Activated CD4-positive, alpha-beta memory T cell treated with anti-CD3 and anti-CD28 coated beads for 36 hours (primary cell): Measurements from ENCODE around the gene CAMKMT. TPM values are rescaled to one million over a fixed set of nuclear protein-coding genes. Genes with fewer than 3 reads are reported as not detected.
A peak's percentile ranks its signal among the peaks of the same experiment; 100 is the strongest.
"Not testable (repeated sequence)": the region's sequence is repeated elsewhere in the genome, so short reads cannot be mapped to it uniquely, and the experiment has no call there.

Experiments used
- CTCF ChIA-PET: fragments of 350-600 bp; sonication (Branson Sonifier 250); formaldehyde crosslinking; loops from one replicate; lab custom pipeline; 2021; ENCODE audit warnings: antibody characterized with exemption, inconsistent platforms; lab: Charles Lee
- POLR2A ChIA-PET: fragments of 350-600 bp; sonication (Branson Sonifier 250); formaldehyde crosslinking; loops from one replicate; lab custom pipeline; 2021; ENCODE audit warnings: antibody characterized with exemption; lab: Charles Lee
- DNase-seq: peaks from one replicate; pipeline ENCODE4 v3.0.0-alpha.2; 2020
- H3K27ac Mint-ChIP-seq: one replicate; pipeline ENCODE4 v1.8.0; 2021; ENCODE audit warnings: mixed read lengths
- H3K27me3 Mint-ChIP-seq: one replicate; pipeline ENCODE4 v1.8.0; 2021; ENCODE audit warnings: mixed read lengths
- H3K36me3 Mint-ChIP-seq: one replicate; pipeline ENCODE4 v1.8.0; 2021; ENCODE audit warnings: mixed read lengths
- H3K4me1 Mint-ChIP-seq: one replicate; pipeline ENCODE4 v1.8.0; 2021; ENCODE audit warnings: low read depth, mixed read lengths
- H3K4me3 Mint-ChIP-seq: one replicate; pipeline ENCODE4 v1.8.0; 2021; ENCODE audit warnings: mild to moderate bottlenecking, mixed read lengths
- H3K9me3 Mint-ChIP-seq: one replicate; pipeline ENCODE4 v1.8.0; 2021; ENCODE audit warnings: mixed read lengths
- intact Hi-C: fragments of 100-400 bp; cut with micrococcal nuclease; formaldehyde crosslinking; loops from one replicate; pipeline ENCODE4 v1.15.1; 2023
- total RNA-seq, 2 experiments: library from RNA; stranded (reverse); gene quantifications; one replicate each; pipeline ENCODE4 v1.2.3, GENCODE V29; 2021

CAMKMT gene
- total RNA-seq, 2 experiments from 2014 or later: 9.3 to 11.3 TPM

DNA sequence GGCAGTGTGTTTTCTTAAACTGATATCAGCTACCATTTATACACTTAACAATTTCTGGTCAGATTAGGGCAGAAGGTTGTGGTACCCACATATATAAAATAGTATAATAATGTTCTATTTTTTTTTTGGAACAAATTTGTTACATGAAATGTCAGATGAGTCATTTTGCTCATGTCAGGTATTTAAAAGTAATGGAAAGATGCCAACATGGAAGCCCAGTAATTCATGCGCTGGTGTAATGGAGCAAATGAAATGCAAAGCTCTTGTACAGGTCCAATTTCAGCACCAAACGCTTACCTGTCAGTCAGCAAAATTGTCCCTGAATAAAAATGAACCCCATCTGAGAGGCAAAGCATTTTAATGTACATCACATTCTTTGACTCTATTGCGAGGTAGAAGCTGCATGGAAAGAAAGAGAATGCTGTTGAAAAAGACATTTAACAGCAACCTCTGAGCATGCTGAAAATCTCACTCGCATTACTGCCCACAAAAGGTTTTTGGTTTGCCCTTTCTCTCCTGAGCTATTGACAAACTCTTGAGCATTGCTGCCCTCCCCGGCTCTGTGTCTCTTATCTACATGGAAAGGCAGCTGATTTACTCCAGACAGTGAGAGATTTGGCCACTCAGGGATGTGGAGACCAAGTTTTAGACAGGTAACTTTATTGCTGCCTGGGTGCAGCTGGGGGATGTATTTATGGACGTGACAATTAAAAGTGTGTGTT lies 217.5 kb downstream of the CAMKMT start:
- Mint-ChIP-seq H3K9me3 (no peaks in the 10 kb centered on the region), H3K4me1 (peaks cover 32% of the 10 kb centered on the region)
- CTCF ChIA-PET: interaction anchor here (0.7 to 1.8 kb wide), 3 partner anchors 37 to 918 kb away, joined by 3 to 11 read pairs (median 4); no protein-coding TSS in a partner anchor

GRCh38 chr2:44579837-44580230 lies 218.1 kb downstream of the CAMKMT start:
- Mint-ChIP-seq H3K36me3 (no peaks in the 10 kb centered on the region), H3K4me1 (peaks cover 32% of the 10 kb centered on the region), H3K27ac (no peak overlapping the region), H3K9me3 (no peaks in the 10 kb centered on the region), H3K4me3 (no peak overlapping the region), H3K27me3 (no peaks in the 10 kb centered on the region)
- DNase-seq: no peak
- ChIA-PET CTCF (interaction anchor here (0.7 to 1.8 kb wide), 3 partner anchors 37 to 917 kb away, joined by 3 to 11 read pairs (median 4); no protein-coding TSS in a partner anchor), POLR2A (interaction anchor here (1.6 kb wide), 1 partner anchor 37 kb away, joined by 11 read pairs; no protein-coding TSS in a partner anchor)
- intact Hi-C loops: loop anchor here (1.0 kb wide), 1 partner anchor 36 kb away; no protein-coding TSS in a partner anchor

More for the DNA sequence above, 217.5 kb downstream of the CAMKMT start:
- no peaks in the 10 kb centered on the region for H3K27me3 Mint-ChIP-seq
- no peak overlapping the region for H3K4me3 Mint-ChIP-seq
- POLR2A ChIA-PET: interaction anchor here (1.6 kb wide), 1 partner anchor 37 kb away, joined by 11 read pairs; no protein-coding TSS in a partner anchor
- no peak overlapping the region for H3K27ac Mint-ChIP-seq
- intact Hi-C loops: loop anchor here (1.0 kb wide), 1 partner anchor 37 kb away; no protein-coding TSS in a partner anchor
- DNase-seq: peak; percentile 11
- no peaks in the 10 kb centered on the region for H3K36me3 Mint-ChIP-seq

DNA sequence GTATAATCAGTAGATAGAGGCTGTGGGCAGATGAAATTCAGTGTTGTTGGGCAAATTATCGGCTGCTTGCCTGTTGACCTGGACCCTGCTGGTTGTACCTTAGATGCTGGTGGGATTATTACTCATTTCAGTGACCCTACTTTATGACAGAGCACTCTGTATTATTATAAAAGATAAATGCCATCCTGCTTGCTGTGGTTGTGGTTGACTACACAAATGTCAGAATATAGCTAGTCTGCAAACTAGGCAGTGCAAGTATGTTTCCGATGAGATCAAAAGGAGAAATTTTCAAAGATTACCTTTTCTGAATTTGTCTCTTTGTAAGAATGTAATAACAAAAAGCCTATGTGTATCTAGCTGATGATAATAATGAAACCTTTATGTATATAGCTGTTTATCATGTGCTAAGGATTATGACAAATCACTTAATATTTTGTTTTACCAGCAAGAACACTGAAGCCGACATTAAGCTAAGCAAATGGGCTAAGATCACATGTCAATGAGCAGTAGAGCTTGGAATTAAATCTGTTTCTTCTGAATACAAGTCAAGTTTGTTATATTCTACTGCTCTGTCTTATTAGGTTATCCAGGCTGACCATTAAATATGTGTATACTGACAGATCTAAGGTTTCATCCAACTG lies 219.2 kb downstream of the CAMKMT start:
- DNase-seq: no peak
- CTCF ChIA-PET: no interaction called here
- POLR2A ChIA-PET: no interaction called here
- intact Hi-C loops: no loop called here
- Mint-ChIP-seq H3K4me1 (peaks cover 32% of the 10 kb centered on the region), H3K27me3 (no peaks in the 10 kb centered on the region), H3K9me3 (no peaks in the 10 kb centered on the region), H3K36me3 (no peaks in the 10 kb centered on the region), H3K27ac (no peak overlapping the region), H3K4me3 (no peak overlapping the region)

- Mint-ChIP-seq H3K9me3 (no peaks in the 10 kb centered on the region), H3K36me3 (no peaks in the 10 kb centered on the region), H3K4me3 (no peak overlapping the region), H3K27me3 (no peaks in the 10 kb centered on the region), H3K4me1 (peaks cover 34% of the 10 kb centered on the region), H3K27ac (no peak overlapping the region)
- ChIA-PET POLR2A (no interaction called here), CTCF (interaction anchor here (1.3 kb wide), 1 partner anchor 103 kb away, joined by 5 read pairs; no protein-coding TSS in a partner anchor)
- no peak for DNase-seq
- intact Hi-C loops: no loop called here
These were observed 220.7 kb downstream of the CAMKMT start for GRCh38 chr2:44582363-44583008.

DNA sequence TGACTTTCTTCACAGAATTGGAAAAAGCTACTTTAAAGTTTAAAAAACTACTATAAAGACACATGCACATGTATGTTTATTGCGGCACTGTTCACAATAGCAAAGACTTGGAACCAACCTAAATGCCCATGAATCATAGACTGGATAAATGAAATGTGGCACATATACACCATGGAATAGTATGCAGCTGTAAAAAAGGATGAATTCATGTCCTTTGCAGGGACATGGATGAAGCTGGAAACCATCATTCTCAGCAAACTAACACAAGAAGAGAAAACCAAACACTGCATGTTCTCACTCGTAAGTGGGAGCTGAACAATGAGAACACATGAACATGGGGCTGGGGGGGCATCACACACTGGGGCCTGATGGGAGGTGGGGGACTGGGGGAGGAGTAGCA lies 233.9 kb downstream of the CAMKMT start:
- H3K4me3 Mint-ChIP-seq, H3K36me3 Mint-ChIP-seq, H3K9me3 Mint-ChIP-seq, intact Hi-C loops, H3K4me1 Mint-ChIP-seq, H3K27ac Mint-ChIP-seq, POLR2A ChIA-PET, CTCF ChIA-PET, H3K27me3 Mint-ChIP-seq, DNase-seq: not testable (repeated sequence)

DNA sequence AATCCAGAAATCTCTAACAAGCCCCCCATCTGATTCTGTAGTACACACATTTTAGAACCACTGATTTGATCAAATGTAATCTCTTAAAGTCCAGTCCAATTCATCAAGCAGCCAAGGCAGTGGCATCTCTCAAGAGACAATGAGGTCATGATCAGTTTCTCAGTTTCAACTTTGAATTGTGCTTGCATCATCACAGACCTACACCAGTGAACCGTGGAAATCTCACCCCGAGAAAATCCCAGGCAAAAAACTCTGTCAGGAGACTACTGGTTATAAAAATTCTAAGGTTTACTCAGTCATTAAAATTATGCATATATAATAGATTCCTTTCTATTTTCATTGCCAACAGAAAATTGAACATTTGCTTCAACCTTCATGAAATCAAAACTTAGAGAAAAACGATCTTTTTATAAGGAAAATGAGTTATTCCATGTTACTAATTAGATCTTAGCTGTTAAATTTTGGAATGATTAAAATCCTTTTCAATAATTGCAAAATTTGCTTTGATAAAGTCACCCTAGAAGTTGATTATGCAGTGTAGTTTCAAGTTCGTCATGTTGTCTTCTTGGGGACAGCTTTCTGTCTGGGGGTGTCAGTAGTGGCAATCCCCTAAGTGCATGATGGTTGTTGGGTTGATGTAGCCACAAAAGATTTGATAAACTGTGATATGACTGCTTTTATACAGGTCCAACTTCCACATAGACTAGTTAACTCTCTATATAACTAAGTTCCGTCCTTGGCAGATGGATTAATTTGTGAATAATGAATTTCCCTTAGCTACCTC lies 235.0 kb downstream of the CAMKMT start:
- intact Hi-C loops: no loop called here
- H3K27me3 Mint-ChIP-seq: no peaks in the 10 kb centered on the region
- ChIA-PET CTCF (no interaction called here), POLR2A (no interaction called here)
- peaks cover 2% of the 10 kb centered on the region for H3K36me3 Mint-ChIP-seq
- H3K9me3 Mint-ChIP-seq: no peaks in the 10 kb centered on the region
- no peak overlapping the region for H3K27ac Mint-ChIP-seq
- DNase-seq: no peak
- no peak overlapping the region for H3K4me3 Mint-ChIP-seq
- peaks cover 3% of the 10 kb centered on the region for H3K4me1 Mint-ChIP-seq

- H3K27me3 Mint-ChIP-seq: no peaks in the 10 kb centered on the region
- no peak overlapping the region for H3K27ac Mint-ChIP-seq
- DNase-seq: no peak
- ChIA-PET CTCF (interaction anchor here (1.2 kb wide), 1 partner anchor 119 kb away, joined by 3 read pairs; no protein-coding TSS in a partner anchor), POLR2A (interaction anchor here (0.6 kb wide), 1 partner anchor 245 kb away, joined by 3 read pairs; no protein-coding TSS in a partner anchor)
- H3K9me3 Mint-ChIP-seq: no peaks in the 10 kb centered on the region
- no peak overlapping the region for H3K4me3 Mint-ChIP-seq
- H3K36me3 Mint-ChIP-seq: peaks cover 3% of the 10 kb centered on the region
- peaks cover 3% of the 10 kb centered on the region for H3K4me1 Mint-ChIP-seq
- intact Hi-C loops: no loop called here
These were observed 236.8 kb downstream of the CAMKMT start for GRCh38 chr2:44598330-44599119.

DNA sequence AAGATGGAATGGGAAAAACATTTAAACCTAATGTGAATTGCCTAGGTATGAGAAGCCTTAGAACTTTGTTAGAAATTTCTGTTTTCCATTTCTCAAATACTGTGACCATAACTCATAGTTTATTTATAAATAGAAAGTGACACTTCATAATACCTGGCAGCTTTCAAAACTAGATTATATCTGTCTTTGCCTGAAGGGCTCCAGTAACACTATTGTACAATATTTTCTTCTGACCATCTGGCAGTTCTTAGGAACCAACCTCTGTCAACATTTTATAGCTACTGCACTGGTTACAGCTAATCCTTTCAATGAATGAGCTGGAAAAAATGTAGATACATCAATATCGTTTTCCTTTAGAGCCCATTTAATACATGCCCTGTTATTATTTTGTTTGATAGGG lies 237.4 kb downstream of the CAMKMT start:
- H3K27ac Mint-ChIP-seq: no peak overlapping the region
- ChIA-PET CTCF (interaction anchor here (1.2 kb wide), 1 partner anchor 120 kb away, joined by 3 read pairs; no protein-coding TSS in a partner anchor), POLR2A (interaction anchor here (0.6 kb wide), 1 partner anchor 244 kb away, joined by 3 read pairs; no protein-coding TSS in a partner anchor)
- H3K4me3 Mint-ChIP-seq: no peak overlapping the region
- no peaks in the 10 kb centered on the region for H3K9me3 Mint-ChIP-seq
- no peaks in the 10 kb centered on the region for H3K27me3 Mint-ChIP-seq
- peaks cover 3% of the 10 kb centered on the region for H3K36me3 Mint-ChIP-seq
- peaks cover 3% of the 10 kb centered on the region for H3K4me1 Mint-ChIP-seq
- DNase-seq: no peak
- intact Hi-C loops: no loop called here

DNA sequence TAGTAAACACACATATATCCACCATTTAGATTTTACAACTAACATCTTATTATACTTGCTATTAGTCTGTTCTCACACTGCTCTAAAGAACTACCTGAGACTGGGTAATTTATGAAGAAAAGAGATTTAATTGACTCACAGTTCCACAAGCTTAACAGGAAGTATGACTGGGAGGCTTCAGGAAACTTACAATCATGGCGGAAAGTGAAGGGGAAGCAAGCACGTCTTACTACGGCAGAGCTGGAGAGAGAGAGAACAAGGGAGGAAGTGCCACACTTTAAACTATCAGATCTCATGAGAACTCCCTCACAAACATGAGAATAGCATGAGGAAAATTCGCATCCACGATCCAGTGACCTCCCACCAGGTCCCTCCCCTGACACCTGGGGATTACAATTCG lies 240.7 kb downstream of the CAMKMT start:
- H3K27me3 Mint-ChIP-seq: no peaks in the 10 kb centered on the region
- no peak overlapping the region for H3K27ac Mint-ChIP-seq
- intact Hi-C loops: no loop called here
- POLR2A ChIA-PET: no interaction called here
- no peak for DNase-seq
- peaks cover 1% of the 10 kb centered on the region for H3K36me3 Mint-ChIP-seq
- H3K4me3 Mint-ChIP-seq: no peak overlapping the region
- H3K4me1 Mint-ChIP-seq: no peaks in the 10 kb centered on the region
- no peaks in the 10 kb centered on the region for H3K9me3 Mint-ChIP-seq
- CTCF ChIA-PET: no interaction called here

DNA sequence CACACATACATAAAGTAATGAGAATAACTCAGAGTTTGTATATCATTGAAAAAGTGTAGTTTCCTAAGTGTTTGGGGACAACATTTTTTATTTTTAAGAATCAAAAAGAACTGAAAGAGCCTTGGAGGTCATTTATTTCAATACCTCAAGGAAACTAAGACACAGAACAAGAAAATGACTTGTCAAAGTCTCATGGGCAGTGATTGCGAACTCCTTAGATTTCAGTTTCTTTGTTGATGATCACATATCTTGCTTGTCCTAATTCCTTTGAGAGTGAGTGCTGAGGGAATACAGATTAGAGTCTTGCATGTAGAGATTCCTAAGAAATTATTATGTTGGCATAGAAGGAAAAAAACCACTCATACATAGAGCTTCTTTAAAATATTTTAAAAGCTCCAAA lies 243.8 kb downstream of the CAMKMT start:
- H3K27ac Mint-ChIP-seq: no peak overlapping the region
- DNase-seq: no peak
- no peak overlapping the region for H3K4me3 Mint-ChIP-seq
- CTCF ChIA-PET: interaction anchor here (1.2 kb wide), 1 partner anchor 126 kb away, joined by 4 read pairs; no protein-coding TSS in a partner anchor
- no peaks in the 10 kb centered on the region for H3K9me3 Mint-ChIP-seq
- no peaks in the 10 kb centered on the region for H3K27me3 Mint-ChIP-seq
- H3K4me1 Mint-ChIP-seq: no peaks in the 10 kb centered on the region
- POLR2A ChIA-PET: no interaction called here
- intact Hi-C loops: no loop called here
- H3K36me3 Mint-ChIP-seq: peaks cover 3% of the 10 kb centered on the region

- H3K4me1 Mint-ChIP-seq: peaks cover 3% of the 10 kb centered on the region
- intact Hi-C loops: no loop called here
- no peak overlapping the region for H3K4me3 Mint-ChIP-seq
- POLR2A ChIA-PET: no interaction called here
- no peaks in the 10 kb centered on the region for H3K27me3 Mint-ChIP-seq
- CTCF ChIA-PET: no interaction called here
- no peak for DNase-seq
- peaks cover 2% of the 10 kb centered on the region for H3K36me3 Mint-ChIP-seq
- H3K27ac Mint-ChIP-seq: no peak overlapping the region
- peaks cover 4% of the 10 kb centered on the region for H3K9me3 Mint-ChIP-seq
These were observed 250.5 kb downstream of the CAMKMT start for GRCh38 chr2:44612276-44612675.
